Neural progenitor cell (in vitro differentiated cells): ENCODE results near the gene ALDH5A1. TPM values are rescaled to one million over a fixed set of nuclear protein-coding genes. Genes with fewer than 3 reads are reported as not detected.

Experiments used
- DNase-seq: peaks from one replicate; pipeline ENCODE4 v3.0.0-alpha.2; 2016; ENCODE audit warnings: low spot score
- H2AFZ ChIP-seq: fragments of 200-600 bp; sonication (generic); replicated peaks from 2 replicates; pipeline ENCODE4 v1.6.1; 2016; ENCODE audit warnings: antibody characterized with exemption
- H3F3A ChIP-seq: fragments of 200-600 bp; sonication (generic); 2 replicates; pipeline ENCODE4 v1.6.1; 2016; ENCODE audit warnings: antibody characterized with exemption, low read depth
- H3K27ac ChIP-seq: fragments of 200-600 bp; sonication (generic); 2 replicates; pipeline ENCODE4 v1.5.1; 2016; ENCODE audit warnings: mild to moderate bottlenecking
- H3K27me3 ChIP-seq: fragments of 200-600 bp; sonication (generic); 2 replicates; pipeline ENCODE4 v1.6.1; 2016; ENCODE audit warnings: mild to moderate bottlenecking, moderate library complexity
- H3K36me3 ChIP-seq: fragments of 200-600 bp; sonication (generic); 2 replicates; pipeline ENCODE4 v1.5.1; 2016
- H3K4me1 ChIP-seq: fragments of 200-600 bp; sonication (generic); 2 replicates; pipeline ENCODE4 v1.6.1; 2016; ENCODE audit warnings: mixed run types
- H3K4me2 ChIP-seq: fragments of 200-600 bp; sonication (generic); 2 replicates; pipeline ENCODE4 v1.6.1; 2016
- H3K4me3 ChIP-seq: fragments of 200-600 bp; sonication (generic); 2 replicates; pipeline ENCODE4 v1.5.1; 2016
- H3K79me2 ChIP-seq: fragments of 200-600 bp; sonication (generic); 2 replicates; pipeline ENCODE4 v1.6.1; 2016; ENCODE audit warnings: low read depth
- H3K9ac ChIP-seq: fragments of 200-600 bp; sonication (generic); 2 replicates; pipeline ENCODE4 v1.6.1; 2016
- H3K9me3 ChIP-seq: fragments of 200-600 bp; sonication (generic); 2 replicates; pipeline ENCODE4 v1.5.1; 2016; ENCODE audit warnings: low read depth
- H4K20me1 ChIP-seq: fragments of 200-600 bp; sonication (generic); 2 replicates; pipeline ENCODE4 v1.6.1; 2016; ENCODE audit warnings: low read depth
- H3K27ac Mint-ChIP-seq: 3 replicates; pipeline ENCODE4 v1.8.0; 2021; ENCODE audit warnings: mixed read lengths
- H3K27me3 Mint-ChIP-seq: 2 replicates; pipeline ENCODE4 v1.8.0; 2022; ENCODE audit warnings: low read depth, mild to moderate bottlenecking, inconsistent platforms, moderate library complexity, mixed read lengths; ENCODE audit not compliant: insufficient read depth
- H3K36me3 Mint-ChIP-seq: 3 replicates; pipeline ENCODE4 v1.8.0; 2021; ENCODE audit warnings: mixed read lengths
- H3K4me1 Mint-ChIP-seq: 3 replicates; pipeline ENCODE4 v1.8.0; 2021; ENCODE audit warnings: mixed read lengths
- H3K4me3 Mint-ChIP-seq: 3 replicates; pipeline ENCODE4 v1.8.0; 2021; ENCODE audit warnings: mild to moderate bottlenecking, moderate library complexity, mixed read lengths
- H3K9me3 Mint-ChIP-seq: 3 replicates; pipeline ENCODE4 v1.8.0; 2020; ENCODE audit warnings: mixed read lengths
- EZH2 ChIP-seq: fragments of 200-600 bp; sonication (generic); IDR thresholded peaks from 2 replicates; pipeline ENCODE4 v1.6.1; 2017; ENCODE audit warnings: antibody characterized with exemption, mild to moderate bottlenecking, moderate library complexity
- EZH2phosphoT487 ChIP-seq: fragments of 200-600 bp; sonication (generic); IDR thresholded peaks from 2 replicates; pipeline ENCODE4 v1.6.1; 2017; ENCODE audit warnings: antibody characterized with exemption
- total RNA-seq: library from RNA; depleted of rRNA; stranded (reverse); fragments of >200 nt; gene quantifications from 2 replicates; pipeline ENCODE4 v1.2.3, GENCODE V29; 2015; ENCODE audit warnings: low replicate concordance
- TF ChIP-seq, protein P1 (sequence below): fragments of 200-600 bp; sonication (generic); IDR thresholded peaks from 2 replicates; pipeline ENCODE4 v1.5.1; 2017; ENCODE audit warnings: antibody characterized with exemption, mild to moderate bottlenecking

The ALDH5A1 gene
- total RNA-seq, 1 donor from 2014 or later, result 10.8 TPM

DNA sequence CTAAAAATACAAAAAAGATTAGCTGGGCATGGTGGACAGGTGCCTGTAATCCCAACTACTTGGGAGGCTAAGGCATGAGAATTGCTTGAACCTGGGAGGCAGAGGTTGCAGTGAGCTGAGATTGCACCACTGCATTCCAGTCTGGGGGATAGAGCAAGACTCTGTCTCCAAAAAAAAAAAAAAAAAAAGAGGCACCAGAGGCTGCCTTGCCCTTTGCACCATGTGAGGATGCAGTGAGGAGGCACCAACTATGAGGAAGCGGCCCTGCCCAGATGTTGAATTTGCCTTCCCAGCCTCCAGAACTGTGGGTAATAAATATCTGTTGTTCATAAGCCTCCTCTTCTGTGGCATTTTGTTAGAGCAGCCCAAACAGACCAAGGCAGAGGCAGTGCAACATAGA is 54.4 kb downstream of the ALDH5A1 start:
- Mint-ChIP-seq H3K36me3 (no peaks in the 10 kb centered on the region), H3K4me1 (peaks cover 6% of the 10 kb centered on the region), H3K27me3 (peaks cover 3% of the 10 kb centered on the region), H3K4me3 (no peak overlapping the region), H3K27ac (no peak overlapping the region), H3K9me3 (no peaks in the 10 kb centered on the region)
- Histone ChIP-seq H3K27ac (no peak overlapping the region), H3K79me2 (no peaks in the 10 kb centered on the region), H3K4me3 (no peak overlapping the region), H3K4me1 (peaks cover 13% of the 10 kb centered on the region), H2AFZ (no peak overlapping the region), H3K27me3 (no peaks in the 10 kb centered on the region), H3K9ac (no peak overlapping the region), H4K20me1 (no peaks in the 10 kb centered on the region), H3F3A (peaks cover 5% of the 10 kb centered on the region), H3K9me3 (no peaks in the 10 kb centered on the region), H3K4me2 (no peak overlapping the region), H3K36me3 (no peaks in the 10 kb centered on the region)
- DNase-seq, result no peak
- no peak for TF ChIP-seq EZH2phosphoT487
- TF ChIP-seq EZH2, result no peak
- TF ChIP-seq, protein P1, sequence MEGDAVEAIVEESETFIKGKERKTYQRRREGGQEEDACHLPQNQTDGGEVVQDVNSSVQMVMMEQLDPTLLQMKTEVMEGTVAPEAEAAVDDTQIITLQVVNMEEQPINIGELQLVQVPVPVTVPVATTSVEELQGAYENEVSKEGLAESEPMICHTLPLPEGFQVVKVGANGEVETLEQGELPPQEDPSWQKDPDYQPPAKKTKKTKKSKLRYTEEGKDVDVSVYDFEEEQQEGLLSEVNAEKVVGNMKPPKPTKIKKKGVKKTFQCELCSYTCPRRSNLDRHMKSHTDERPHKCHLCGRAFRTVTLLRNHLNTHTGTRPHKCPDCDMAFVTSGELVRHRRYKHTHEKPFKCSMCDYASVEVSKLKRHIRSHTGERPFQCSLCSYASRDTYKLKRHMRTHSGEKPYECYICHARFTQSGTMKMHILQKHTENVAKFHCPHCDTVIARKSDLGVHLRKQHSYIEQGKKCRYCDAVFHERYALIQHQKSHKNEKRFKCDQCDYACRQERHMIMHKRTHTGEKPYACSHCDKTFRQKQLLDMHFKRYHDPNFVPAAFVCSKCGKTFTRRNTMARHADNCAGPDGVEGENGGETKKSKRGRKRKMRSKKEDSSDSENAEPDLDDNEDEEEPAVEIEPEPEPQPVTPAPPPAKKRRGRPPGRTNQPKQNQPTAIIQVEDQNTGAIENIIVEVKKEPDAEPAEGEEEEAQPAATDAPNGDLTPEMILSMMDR, result no peak

DNA sequence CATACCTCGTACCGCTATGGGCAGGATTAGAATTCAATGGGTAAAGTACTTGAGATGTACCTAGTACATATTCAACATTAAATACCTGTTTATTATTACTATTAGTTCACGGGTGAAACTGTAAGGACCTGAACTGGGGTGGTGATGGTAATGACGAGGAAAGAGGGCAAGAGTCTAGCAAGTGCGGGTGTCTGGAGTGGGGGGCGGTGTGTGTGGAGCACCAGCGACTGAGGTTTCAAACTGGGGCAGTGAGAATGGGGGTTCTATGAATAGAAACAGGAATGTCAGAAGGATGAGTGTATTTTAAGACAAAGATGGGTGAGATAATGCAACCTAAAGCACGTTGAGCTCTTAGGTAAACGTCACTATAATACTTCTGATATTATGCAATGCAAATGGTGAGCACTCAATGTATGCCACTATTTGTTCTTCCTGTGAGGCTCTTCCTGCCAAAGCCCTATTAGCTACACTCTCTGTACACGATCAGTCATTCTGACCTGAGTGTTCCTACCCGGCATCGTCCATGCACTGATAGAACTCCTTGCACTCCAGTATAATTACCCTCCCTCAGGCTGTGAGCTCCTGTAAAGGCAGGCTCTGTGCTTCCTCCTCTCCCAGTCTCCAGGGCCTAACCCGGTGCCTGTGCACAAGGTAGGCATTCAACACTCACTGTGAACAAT is 55.0 kb downstream of the ALDH5A1 start:
- Histone ChIP-seq H3K4me1 (peaks cover 13% of the 10 kb centered on the region), H3K36me3 (no peaks in the 10 kb centered on the region), H3K79me2 (no peaks in the 10 kb centered on the region), H3K4me2 (no peak overlapping the region), H2AFZ (no peak overlapping the region), H3K9ac (no peak overlapping the region), H3K9me3 (no peaks in the 10 kb centered on the region), H3K27ac (no peak overlapping the region), H3F3A (peaks cover 5% of the 10 kb centered on the region), H4K20me1 (no peaks in the 10 kb centered on the region), H3K27me3 (no peaks in the 10 kb centered on the region), H3K4me3 (no peak overlapping the region)
- TF ChIP-seq, protein P1, result no peak
- TF ChIP-seq EZH2phosphoT487 (no peak), EZH2 (no peak)
- Mint-ChIP-seq H3K27me3 (peaks cover 3% of the 10 kb centered on the region), H3K27ac (no peak overlapping the region), H3K36me3 (no peaks in the 10 kb centered on the region), H3K4me1 (peaks cover 6% of the 10 kb centered on the region), H3K9me3 (no peaks in the 10 kb centered on the region), H3K4me3 (no peak overlapping the region)
- DNase-seq, result no peak

GRCh38 chr6:24551139-24551538 is 56.4 kb downstream of the ALDH5A1 start:
- Histone ChIP-seq H3K9me3 (no peaks in the 10 kb centered on the region), H3K79me2 (no peaks in the 10 kb centered on the region), H3K4me1 (peaks cover 13% of the 10 kb centered on the region), H3K27ac (no peak overlapping the region), H3K36me3 (no peaks in the 10 kb centered on the region), H3K27me3 (no peaks in the 10 kb centered on the region), H3K4me2 (no peak overlapping the region), H4K20me1 (no peaks in the 10 kb centered on the region), H3F3A (peaks cover 5% of the 10 kb centered on the region), H2AFZ (no peak overlapping the region), H3K9ac (no peak overlapping the region), H3K4me3 (no peak overlapping the region)
- no peaks in the 10 kb centered on the region for H3K36me3 Mint-ChIP-seq
- H3K27ac Mint-ChIP-seq, result no peak overlapping the region
- peaks cover 6% of the 10 kb centered on the region for H3K4me1 Mint-ChIP-seq
- H3K9me3 Mint-ChIP-seq, result no peaks in the 10 kb centered on the region
- H3K4me3 Mint-ChIP-seq, result no peak overlapping the region
- no peak for DNase-seq
- peaks cover 3% of the 10 kb centered on the region for H3K27me3 Mint-ChIP-seq
- TF ChIP-seq EZH2 (no peak), EZH2phosphoT487 (no peak)
- TF ChIP-seq, protein P1, result no peak
